ENCODE measurements around the gene BCO2. TPM values are rescaled to one million over a fixed set of nuclear protein-coding genes. Genes with fewer than 3 reads are reported as not detected.
"Not testable (repeated sequence)": the region's sequence is repeated elsewhere in the genome, so short reads cannot be mapped to it uniquely, and the experiment has no call there.

The BCO2 gene
- total RNA-seq, 1 donor from 2014 or later, result 1.6 TPM

DNA sequence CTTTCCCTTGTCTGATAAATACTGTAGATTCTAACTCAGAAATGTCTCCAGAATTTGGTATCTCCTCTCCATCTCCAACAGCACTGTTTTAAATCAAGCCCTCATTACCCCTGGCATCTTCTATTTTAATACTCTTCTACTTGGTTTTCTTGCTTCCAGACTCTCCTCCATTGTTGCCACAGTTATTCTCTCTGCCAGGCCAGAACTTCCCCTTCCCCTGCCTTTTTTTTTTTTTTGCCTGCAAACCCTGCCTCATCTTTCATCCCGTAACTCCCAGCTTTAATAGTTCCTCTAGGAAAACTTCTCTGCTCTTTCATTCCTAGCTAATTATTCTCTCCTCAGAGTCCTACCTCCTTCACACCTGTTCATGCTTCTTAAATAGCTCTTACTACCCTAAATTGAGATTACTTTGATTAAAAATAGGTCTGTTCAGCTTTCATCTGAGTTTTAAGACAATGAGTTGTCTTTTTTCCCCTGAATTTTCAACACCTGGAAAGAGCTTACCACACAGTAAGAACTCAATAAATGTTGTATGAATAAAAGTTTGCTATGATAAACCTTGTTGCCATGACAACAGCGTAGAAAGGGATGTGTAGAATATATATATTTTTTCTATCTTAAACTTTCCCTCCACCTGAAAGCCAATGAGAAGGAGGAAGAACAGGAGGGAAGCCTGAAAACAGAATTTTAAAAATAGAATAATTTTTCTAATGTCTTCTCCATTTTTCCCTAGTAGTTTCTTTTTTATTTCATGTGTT is 15.0 kb upstream of the BCO2 start:
- intact Hi-C loops (cut with micrococcal nuclease), result no loop called here
- H3K27ac Mint-ChIP-seq, result no peak overlapping the region
- H3K9me3 Mint-ChIP-seq, result no peaks in the 10 kb centered on the region
- H3K4me1 Mint-ChIP-seq (ENCODE audit: low read depth), result peaks cover 15% of the 10 kb centered on the region
- H3K4me3 Mint-ChIP-seq, result no peak overlapping the region
- peaks cover 18% of the 10 kb centered on the region for H3K27me3 Mint-ChIP-seq (ENCODE audit: insufficient read depth)
- H3K36me3 Mint-ChIP-seq (ENCODE audit: low read depth), result no peaks in the 10 kb centered on the region
- no peak for DNase-seq (ENCODE audit: low spot score)

DNA sequence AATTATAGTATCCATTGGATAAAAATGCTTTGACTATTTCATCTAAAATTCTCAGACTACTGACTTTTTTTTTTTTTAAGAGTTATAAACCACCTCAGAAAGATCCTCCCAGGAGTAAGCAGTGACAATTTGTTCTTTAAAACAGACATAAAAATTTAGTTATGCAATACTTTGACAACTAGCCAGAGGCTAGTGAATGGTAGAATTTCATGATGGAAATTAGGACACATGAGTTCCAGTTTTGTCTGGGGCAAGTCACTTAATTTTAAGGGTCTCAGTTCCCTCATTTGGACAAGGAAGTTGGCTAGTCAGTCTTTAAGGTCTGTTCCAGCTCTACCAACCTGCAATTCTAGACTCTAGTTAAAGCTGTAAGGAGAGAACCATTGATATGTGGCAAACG is 14.3 kb upstream of the BCO2 start:
- Mint-ChIP-seq H3K36me3 (ENCODE audit: low read depth) (no peaks in the 10 kb centered on the region), H3K27me3 (ENCODE audit: insufficient read depth) (peaks cover 18% of the 10 kb centered on the region), H3K9me3 (no peaks in the 10 kb centered on the region), H3K4me3 (no peak overlapping the region), H3K27ac (no peak overlapping the region), H3K4me1 (ENCODE audit: low read depth) (peaks cover 15% of the 10 kb centered on the region)
- intact Hi-C loops (cut with micrococcal nuclease), result no loop called here
- DNase-seq (ENCODE audit: low spot score), result no peak

DNA sequence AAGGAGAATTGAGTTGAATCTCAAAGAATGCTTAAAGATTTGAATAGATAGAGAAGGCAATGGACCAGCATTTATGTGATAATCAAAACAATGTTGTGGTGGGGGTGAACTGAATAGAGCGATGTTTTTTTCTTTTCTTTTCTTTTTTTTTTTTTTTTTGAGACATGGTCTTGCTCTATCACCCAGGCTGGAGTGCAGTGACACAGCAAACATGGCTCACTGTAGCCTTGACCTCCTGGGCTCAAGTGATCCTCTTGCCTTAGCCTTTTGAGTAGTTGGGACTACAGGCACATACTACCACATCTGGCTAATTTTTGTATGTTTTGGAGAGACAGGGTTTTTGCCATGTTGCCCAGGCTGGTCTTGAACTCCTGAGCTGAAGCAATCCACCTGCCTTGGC is 13.1 kb upstream of the BCO2 start:
- H3K36me3 Mint-ChIP-seq (ENCODE audit: low read depth); H3K27ac Mint-ChIP-seq; DNase-seq (ENCODE audit: low spot score); intact Hi-C loops (cut with micrococcal nuclease); H3K4me3 Mint-ChIP-seq; H3K9me3 Mint-ChIP-seq: not testable (repeated sequence)
- Mint-ChIP-seq H3K27me3 (ENCODE audit: insufficient read depth) (peaks cover 17% of the 10 kb centered on the region), H3K4me1 (ENCODE audit: low read depth) (peaks cover 13% of the 10 kb centered on the region)

DNA sequence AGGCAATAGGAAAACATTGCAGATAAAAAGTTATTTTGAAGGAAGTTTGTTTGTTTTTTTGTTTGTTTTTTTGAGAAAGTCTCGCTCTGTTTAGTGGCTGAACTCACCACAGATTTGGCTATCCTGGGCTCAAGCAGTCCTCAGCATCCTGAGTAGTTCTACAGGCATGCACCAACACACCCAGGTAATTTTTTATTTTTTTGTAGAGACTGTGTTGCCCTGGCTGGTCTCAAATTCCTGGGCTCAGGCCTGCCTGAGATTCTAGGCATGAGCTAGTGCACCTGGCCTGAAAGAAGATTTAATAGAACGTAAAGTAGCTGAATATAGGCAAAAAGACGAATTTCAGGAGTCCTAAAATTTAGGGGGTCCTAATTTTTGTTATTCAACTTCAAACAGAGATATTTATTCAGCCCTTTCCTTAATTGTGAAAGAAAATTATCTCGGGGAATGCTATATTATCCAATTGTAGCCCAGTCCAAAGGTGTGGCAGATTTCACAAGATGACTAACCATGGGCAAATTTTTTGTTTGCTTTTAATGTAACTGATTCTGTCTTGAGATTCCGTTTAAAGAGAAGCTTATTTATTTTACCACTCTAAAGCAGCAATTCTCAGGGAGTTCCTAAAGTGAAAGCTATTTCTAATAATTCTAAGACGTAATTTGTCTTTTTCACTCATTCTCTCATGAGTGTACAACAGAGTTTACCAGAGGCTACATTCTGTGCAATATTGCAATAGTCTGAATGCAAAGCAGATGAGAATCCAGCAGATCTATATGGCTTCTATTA is 12.4 kb upstream of the BCO2 start:
- peaks cover 16% of the 10 kb centered on the region for H3K27me3 Mint-ChIP-seq (ENCODE audit: insufficient read depth)
- no peak overlapping the region for H3K4me3 Mint-ChIP-seq
- no peaks in the 10 kb centered on the region for H3K9me3 Mint-ChIP-seq
- peaks cover 8% of the 10 kb centered on the region for H3K4me1 Mint-ChIP-seq (ENCODE audit: low read depth)
- intact Hi-C loops (cut with micrococcal nuclease), result no loop called here
- DNase-seq (ENCODE audit: low spot score), result no peak
- no peaks in the 10 kb centered on the region for H3K36me3 Mint-ChIP-seq (ENCODE audit: low read depth)
- no peak overlapping the region for H3K27ac Mint-ChIP-seq

DNA sequence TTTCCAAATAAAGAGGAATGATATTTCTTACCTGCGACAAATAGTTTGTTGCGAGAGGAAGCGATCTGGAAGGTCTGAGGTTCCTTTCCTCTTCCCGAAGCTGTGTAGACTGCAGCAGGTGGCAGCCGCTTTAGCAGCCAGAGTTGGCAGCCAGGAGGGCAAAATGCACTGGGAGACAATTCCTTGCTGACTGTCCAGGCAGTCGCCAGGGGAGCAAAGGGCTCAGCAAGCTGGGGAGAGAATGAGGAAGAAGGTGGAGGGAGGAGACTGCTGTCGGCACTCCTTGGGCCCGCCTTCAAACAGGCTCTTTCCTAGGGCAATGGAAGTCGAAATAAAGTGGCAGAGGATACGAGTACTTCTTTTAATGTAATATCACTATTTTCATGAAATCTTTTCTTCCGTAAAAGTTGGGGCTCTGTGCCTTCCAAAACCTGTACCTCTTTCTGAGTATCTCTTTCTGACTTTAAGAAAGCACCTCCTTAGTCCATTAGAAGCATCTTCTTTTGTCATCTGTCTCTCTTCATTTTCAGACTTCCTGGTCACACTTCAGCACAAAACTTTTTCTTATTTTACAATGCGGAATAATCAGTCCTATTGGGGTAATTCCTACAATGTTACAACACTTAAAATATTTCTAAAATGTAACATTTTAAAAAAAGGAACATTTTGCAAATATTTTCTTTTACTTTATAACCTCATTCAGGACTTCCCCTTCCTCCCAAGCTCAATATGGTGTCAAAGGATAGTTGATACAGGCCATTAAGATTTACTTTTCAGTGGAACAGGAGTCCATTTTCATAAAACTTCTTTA is 11.2 kb upstream of the BCO2 start, which contains the start of gene IL18:
Gene IL18, minus strand, starts transcription at position 220 of the 811 bp plus-strand sequence. CDS start 9,041 bp downstream, outside the sequence.
- no peaks in the 10 kb centered on the region for H3K9me3 Mint-ChIP-seq
- no peak for DNase-seq (ENCODE audit: low spot score)
- intact Hi-C loops (cut with micrococcal nuclease), result no loop called here
- peaks cover 16% of the 10 kb centered on the region for H3K27me3 Mint-ChIP-seq (ENCODE audit: insufficient read depth)
- peak within 1 kb of the TSS; percentile 55 for H3K4me3 Mint-ChIP-seq
- H3K36me3 Mint-ChIP-seq (ENCODE audit: low read depth), result no peaks in the 10 kb centered on the region
- peaks cover 8% of the 10 kb centered on the region for H3K4me1 Mint-ChIP-seq (ENCODE audit: low read depth)
- no peak within 1 kb of the TSS for H3K27ac Mint-ChIP-seq

DNA sequence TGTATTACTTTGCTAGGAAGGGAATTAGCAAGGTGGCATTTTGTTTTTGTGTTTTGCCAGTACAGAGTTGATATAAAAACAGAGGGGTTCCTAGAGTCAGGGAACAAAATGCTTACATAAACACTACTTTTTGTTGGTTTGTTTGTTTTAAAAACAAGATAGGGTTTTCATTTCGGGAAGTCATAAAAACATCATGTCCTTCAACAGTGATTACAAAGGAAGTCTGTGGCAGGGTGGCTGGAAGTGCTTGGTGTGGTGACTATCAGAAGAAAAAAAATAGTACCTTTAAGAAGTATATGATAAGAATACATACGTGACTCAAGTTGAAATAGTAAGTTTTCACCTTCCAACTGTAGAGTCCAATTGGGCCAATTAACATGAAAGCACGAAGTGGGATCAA is 10.3 kb upstream of the BCO2 start:
- peaks cover 16% of the 10 kb centered on the region for H3K27me3 Mint-ChIP-seq (ENCODE audit: insufficient read depth)
- DNase-seq (ENCODE audit: low spot score), result no peak

DNA sequence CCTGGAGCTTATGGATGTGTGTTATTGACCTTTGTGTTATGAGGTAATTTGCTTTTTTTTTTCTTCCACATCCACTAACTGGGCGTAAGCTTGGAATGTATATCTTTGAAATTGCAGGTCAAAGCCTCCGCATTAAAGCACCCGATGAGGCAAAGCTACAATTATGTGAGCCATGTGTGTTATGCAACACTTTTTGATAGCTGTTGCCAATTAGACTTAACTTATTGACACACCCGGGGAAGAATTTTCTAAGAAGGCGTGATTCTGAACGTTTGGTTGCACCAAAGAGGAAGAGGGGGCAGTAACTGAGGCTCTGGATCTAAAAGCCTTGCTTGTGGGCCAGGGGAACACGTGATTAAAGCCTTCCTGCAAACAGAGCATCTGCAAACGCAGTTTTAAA is 8.8 kb upstream of the BCO2 start:
- Mint-ChIP-seq H3K36me3 (ENCODE audit: low read depth) (no peaks in the 10 kb centered on the region), H3K4me3 (no peak overlapping the region), H3K9me3 (no peaks in the 10 kb centered on the region), H3K27me3 (ENCODE audit: insufficient read depth) (peaks cover 9% of the 10 kb centered on the region), H3K27ac (no peak overlapping the region), H3K4me1 (ENCODE audit: low read depth) (peaks cover 8% of the 10 kb centered on the region)
- no peak for DNase-seq (ENCODE audit: low spot score)
- intact Hi-C loops (cut with micrococcal nuclease), result no loop called here

More for the DNA sequence above, 10.3 kb upstream of the BCO2 start:
- H3K9me3 Mint-ChIP-seq, result no peaks in the 10 kb centered on the region
- peaks cover 8% of the 10 kb centered on the region for H3K4me1 Mint-ChIP-seq (ENCODE audit: low read depth)
- no peak overlapping the region for H3K4me3 Mint-ChIP-seq
- H3K27ac Mint-ChIP-seq, result no peak overlapping the region
- intact Hi-C loops (cut with micrococcal nuclease), result no loop called here
- no peaks in the 10 kb centered on the region for H3K36me3 Mint-ChIP-seq (ENCODE audit: low read depth)

DNA sequence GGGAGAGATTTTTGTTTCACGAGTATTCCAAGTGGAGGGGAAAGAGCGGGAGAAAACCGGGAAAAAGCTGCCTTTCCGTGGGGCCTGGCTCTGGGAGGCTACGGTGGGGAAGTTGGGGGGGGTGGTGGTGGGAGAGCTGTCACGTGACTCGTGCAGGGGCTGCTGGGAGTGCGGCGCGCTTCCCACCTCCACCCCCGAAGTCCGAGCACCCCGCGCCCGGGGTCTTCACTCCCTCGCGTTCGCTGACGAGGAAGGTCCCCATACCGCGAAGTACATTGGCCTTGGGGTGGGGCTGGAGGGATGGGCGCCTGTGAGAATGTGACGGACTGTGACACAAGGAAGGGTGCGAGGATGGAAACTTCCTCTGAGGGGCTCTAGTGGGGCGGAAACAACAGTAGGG is 8.2 kb upstream of the BCO2 start, which contains the start of gene TEX12:
Gene TEX12, plus strand, starts transcription at position 228 of the 400 bp plus-strand sequence. CDS start 1,897 bp downstream, outside the sequence.
- Mint-ChIP-seq H3K27ac (no peak within 1 kb of the TSS), H3K9me3 (no peaks in the 10 kb centered on the region), H3K27me3 (ENCODE audit: insufficient read depth) (peaks cover 9% of the 10 kb centered on the region), H3K4me3 (no peak within 1 kb of the TSS), H3K4me1 (ENCODE audit: low read depth) (peaks cover 8% of the 10 kb centered on the region), H3K36me3 (ENCODE audit: low read depth) (no peaks in the 10 kb centered on the region)
- DNase-seq (ENCODE audit: low spot score), result no peak
- intact Hi-C loops (cut with micrococcal nuclease), result no loop called here

DNA sequence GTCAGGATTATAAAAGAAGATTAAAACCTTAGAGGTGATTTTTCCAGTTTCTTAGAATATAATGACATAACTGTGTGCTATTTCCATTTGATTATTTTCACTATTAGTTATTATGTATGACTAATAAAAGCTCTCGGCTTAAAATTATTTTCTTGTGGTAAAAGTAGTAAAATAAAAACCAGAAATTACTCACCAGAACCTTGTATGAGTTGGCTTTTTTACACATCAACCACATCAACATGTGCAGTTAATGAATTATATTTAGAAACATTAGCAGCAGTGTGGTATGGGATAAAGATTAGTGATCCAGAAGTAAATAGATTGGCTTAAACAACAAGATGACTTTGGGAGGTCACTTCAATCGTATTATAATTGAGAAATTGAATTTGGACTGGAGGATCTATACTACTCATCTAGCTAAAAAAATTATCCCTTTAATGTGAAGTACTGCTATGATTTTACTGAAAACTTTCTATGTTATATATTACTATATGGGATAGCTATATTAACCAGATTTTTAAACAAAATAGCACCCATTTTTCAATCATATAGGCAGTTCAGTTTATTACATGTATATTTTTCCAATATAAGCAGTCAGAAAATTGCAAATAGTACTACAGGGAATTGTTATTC is 2.8 kb upstream of the BCO2 start:
- no peak for DNase-seq (ENCODE audit: low spot score)
- Mint-ChIP-seq H3K27me3 (ENCODE audit: insufficient read depth) (peaks cover 9% of the 10 kb centered on the region), H3K4me1 (ENCODE audit: low read depth) (peaks cover 13% of the 10 kb centered on the region), H3K4me3 (no peak overlapping the region), H3K27ac (no peak overlapping the region), H3K36me3 (ENCODE audit: low read depth) (no peaks in the 10 kb centered on the region), H3K9me3 (no peaks in the 10 kb centered on the region)
- intact Hi-C loops (cut with micrococcal nuclease), result no loop called here

DNA sequence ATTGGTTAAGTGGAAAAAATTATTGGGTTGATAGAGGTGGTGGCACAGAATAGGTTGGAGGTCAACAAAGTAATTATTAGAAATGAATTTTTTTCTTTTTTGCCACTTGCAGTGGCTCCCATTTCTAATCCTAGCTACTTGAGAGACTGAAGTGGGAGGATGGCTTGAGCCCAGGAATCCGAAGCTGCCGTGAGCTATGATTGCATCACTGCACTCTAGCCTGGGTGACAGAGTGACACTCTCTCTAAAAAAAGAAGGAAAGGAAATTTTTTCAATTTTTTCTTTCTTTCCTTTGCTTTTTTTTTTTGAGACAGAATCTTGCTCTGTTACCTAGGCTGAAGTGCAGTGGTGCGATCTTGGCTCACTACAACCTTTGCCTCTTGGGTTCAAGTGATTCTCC is 2.2 kb upstream of the BCO2 start:
- Mint-ChIP-seq H3K4me3 (no peak overlapping the region), H3K27me3 (ENCODE audit: insufficient read depth) (peaks cover 11% of the 10 kb centered on the region), H3K4me1 (ENCODE audit: low read depth) (peaks cover 13% of the 10 kb centered on the region), H3K27ac (no peak overlapping the region), H3K9me3 (no peaks in the 10 kb centered on the region), H3K36me3 (ENCODE audit: low read depth) (no peaks in the 10 kb centered on the region)
- intact Hi-C loops (cut with micrococcal nuclease), result no loop called here
- DNase-seq (ENCODE audit: low spot score), result no peak

DNA sequence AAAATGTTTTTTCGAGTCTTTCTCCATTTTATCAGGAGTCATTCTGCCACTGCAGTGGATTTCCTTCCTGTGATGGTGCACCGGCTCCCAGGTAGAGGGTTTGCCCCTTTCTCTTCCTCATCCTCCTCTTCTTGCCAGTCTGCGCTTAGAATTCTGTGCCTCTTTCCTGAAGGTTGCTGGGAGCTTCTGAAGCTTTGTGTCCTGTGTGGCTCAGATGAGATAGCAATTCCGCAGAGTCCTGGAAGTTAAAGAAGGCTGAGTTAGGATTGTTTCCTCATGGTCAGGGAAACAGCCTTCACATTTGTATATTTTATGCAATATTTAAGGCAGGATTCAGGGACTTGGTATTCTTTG is 264 bp downstream of the BCO2 start:
- H3K27me3 Mint-ChIP-seq (ENCODE audit: insufficient read depth), result peaks cover 15% of the 10 kb centered on the region
- no peaks in the 10 kb centered on the region for H3K9me3 Mint-ChIP-seq
- no peaks in the 10 kb centered on the region for H3K36me3 Mint-ChIP-seq (ENCODE audit: low read depth)
- no peak overlapping the region for H3K27ac Mint-ChIP-seq
- no peak for DNase-seq (ENCODE audit: low spot score)
- H3K4me3 Mint-ChIP-seq, result peak overlapping the region; percentile 38
- intact Hi-C loops (cut with micrococcal nuclease), result loop anchor here (1.0 to 5.0 kb wide), 3 partner anchors 62 to 297 kb away; partner anchors contain the start of genes CFAP68 and FDXACB1
- peaks cover 13% of the 10 kb centered on the region for H3K4me1 Mint-ChIP-seq (ENCODE audit: low read depth)

DNA sequence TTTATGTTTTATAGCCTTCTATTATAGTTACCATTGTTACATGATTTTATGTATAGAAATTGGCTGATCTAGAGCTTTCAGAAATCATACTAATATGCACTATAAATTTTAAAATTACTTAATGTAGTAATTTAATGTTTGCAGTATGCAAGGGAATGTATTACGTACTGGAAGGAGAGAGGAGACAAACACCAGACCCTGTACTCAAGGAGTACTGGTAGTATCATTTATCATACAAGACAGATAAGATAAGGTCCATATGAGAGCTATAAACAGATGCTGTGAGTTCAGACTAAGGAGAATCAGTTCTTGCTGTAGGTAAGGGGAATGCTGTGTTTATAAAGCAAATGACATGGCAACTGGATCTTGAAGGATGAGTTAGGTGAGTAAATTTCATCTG is 765 bp downstream of the BCO2 start:
- DNase-seq (ENCODE audit: low spot score), result no peak
- Mint-ChIP-seq H3K36me3 (ENCODE audit: low read depth) (no peaks in the 10 kb centered on the region), H3K9me3 (no peaks in the 10 kb centered on the region), H3K4me1 (ENCODE audit: low read depth) (peaks cover 13% of the 10 kb centered on the region), H3K4me3 (no peak overlapping the region), H3K27me3 (ENCODE audit: insufficient read depth) (peaks cover 15% of the 10 kb centered on the region), H3K27ac (no peak overlapping the region)
- intact Hi-C loops (cut with micrococcal nuclease), result loop anchor here (5.0 kb wide), 1 partner anchor 249 kb away; no protein-coding TSS in a partner anchor
